Activated CD8-positive, alpha-beta T cell treated with anti-CD3 and anti-CD28 coated beads for 36 hours (primary cell): Measurements from ENCODE around the gene TBL3. TPM values are rescaled to one million over a fixed set of nuclear protein-coding genes. Genes with fewer than 3 reads are reported as not detected.

Experiments used
- ATAC-seq: fragments of 200-7000 bp; cut with Tn5 transposase; one replicate; pipeline ENCODE4 v1.10.0; 2021; ENCODE audit warnings: mild to moderate bottlenecking, moderate library complexity
- CTCF ChIA-PET: fragments of 350-600 bp; sonication (Branson Sonifier 250); formaldehyde crosslinking; loops from one replicate; lab custom pipeline; 2021; ENCODE audit warnings: antibody characterized with exemption; lab: Charles Lee
- POLR2A ChIA-PET: fragments of 350-600 bp; sonication (Branson Sonifier 250); formaldehyde crosslinking; loops from one replicate; lab custom pipeline; 2021; ENCODE audit warnings: antibody characterized with exemption; lab: Charles Lee
- DNase-seq: peaks from one replicate; pipeline ENCODE4 v3.0.0-alpha.2; 2020
- H3K27ac Mint-ChIP-seq: one replicate; pipeline ENCODE4 v1.8.0; 2021; ENCODE audit warnings: mild to moderate bottlenecking, mixed read lengths
- H3K27me3 Mint-ChIP-seq: one replicate; pipeline ENCODE4 v1.8.0; 2021; ENCODE audit warnings: mixed read lengths
- H3K36me3 Mint-ChIP-seq: one replicate; pipeline ENCODE4 v1.8.0; 2021; ENCODE audit warnings: low read depth, mixed read lengths
- H3K4me1 Mint-ChIP-seq: one replicate; pipeline ENCODE4 v1.8.0; 2021; ENCODE audit warnings: low read depth, mixed read lengths
- H3K4me3 Mint-ChIP-seq: one replicate; pipeline ENCODE4 v1.8.0; 2021; ENCODE audit warnings: mild to moderate bottlenecking, moderate library complexity, mixed read lengths
- H3K9me3 Mint-ChIP-seq: one replicate; pipeline ENCODE4 v1.8.0; 2021; ENCODE audit warnings: mixed read lengths
- intact Hi-C: fragments of 100-400 bp; cut with micrococcal nuclease; formaldehyde crosslinking; loops from one replicate; pipeline ENCODE4 v1.10.0; 2022
- total RNA-seq, 2 experiments: library from RNA; stranded (reverse); gene quantifications; one replicate each; pipeline ENCODE4 v1.2.3, GENCODE V29; 2021
- TF ChIP-seq, protein P1 (sequence below): fragments of 200-600 bp; IDR thresholded peaks from one replicate; pipeline ENCODE4 v1.8.0; 2022; ENCODE audit warnings: antibody characterized with exemption, mild to moderate bottlenecking

Gene TBL3
- total RNA-seq, 2 experiments from 2014 or later: 54.4 to 56.0 TPM

- no peak overlapping the region for H3K27ac Mint-ChIP-seq
- H3K4me3 Mint-ChIP-seq: peak overlapping the region; percentile 69
- H3K4me1 Mint-ChIP-seq: peaks cover 16% of the 10 kb centered on the region
- no peaks in the 10 kb centered on the region for H3K9me3 Mint-ChIP-seq
- peaks cover 18% of the 10 kb centered on the region for H3K27me3 Mint-ChIP-seq
- TF ChIP-seq, protein P1, sequence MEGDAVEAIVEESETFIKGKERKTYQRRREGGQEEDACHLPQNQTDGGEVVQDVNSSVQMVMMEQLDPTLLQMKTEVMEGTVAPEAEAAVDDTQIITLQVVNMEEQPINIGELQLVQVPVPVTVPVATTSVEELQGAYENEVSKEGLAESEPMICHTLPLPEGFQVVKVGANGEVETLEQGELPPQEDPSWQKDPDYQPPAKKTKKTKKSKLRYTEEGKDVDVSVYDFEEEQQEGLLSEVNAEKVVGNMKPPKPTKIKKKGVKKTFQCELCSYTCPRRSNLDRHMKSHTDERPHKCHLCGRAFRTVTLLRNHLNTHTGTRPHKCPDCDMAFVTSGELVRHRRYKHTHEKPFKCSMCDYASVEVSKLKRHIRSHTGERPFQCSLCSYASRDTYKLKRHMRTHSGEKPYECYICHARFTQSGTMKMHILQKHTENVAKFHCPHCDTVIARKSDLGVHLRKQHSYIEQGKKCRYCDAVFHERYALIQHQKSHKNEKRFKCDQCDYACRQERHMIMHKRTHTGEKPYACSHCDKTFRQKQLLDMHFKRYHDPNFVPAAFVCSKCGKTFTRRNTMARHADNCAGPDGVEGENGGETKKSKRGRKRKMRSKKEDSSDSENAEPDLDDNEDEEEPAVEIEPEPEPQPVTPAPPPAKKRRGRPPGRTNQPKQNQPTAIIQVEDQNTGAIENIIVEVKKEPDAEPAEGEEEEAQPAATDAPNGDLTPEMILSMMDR: no peak
- peaks cover 4% of the 10 kb centered on the region for H3K36me3 Mint-ChIP-seq
- ATAC-seq: no peak
- ChIA-PET POLR2A (interaction anchor here (0.6 to 3.1 kb wide), 8 partner anchors 8 to 135 kb away, joined by 3 to 20 read pairs (median 5); partner anchors contain the start of genes RPS2 and TRAF7), CTCF (interaction anchor here (1.0 to 3.4 kb wide), 3 partner anchors 17 to 121 kb away, joined by 3 to 13 read pairs (median 5); no protein-coding TSS in a partner anchor)
- intact Hi-C loops: no loop called here
- peak; percentile 57 for DNase-seq
These were observed 48.3 kb downstream of the TBL3 start for GRCh38 chr16:2019921-2020831.

GRCh38 chr16:2022723-2023091 is 50.9 kb downstream of the TBL3 start:
- CTCF ChIA-PET: interaction anchor here (0.6 to 3.8 kb wide), 18 partner anchors 9 to 236 kb away, joined by 3 to 46 read pairs (median 4); partner anchors contain the start of genes NTHL1, PKD1, TRAF7 and TSC2
- peaks cover 25% of the 10 kb centered on the region for H3K27me3 Mint-ChIP-seq
- POLR2A ChIA-PET: interaction anchor here (0.7 to 2.4 kb wide), 8 partner anchors 18 to 132 kb away, joined by 3 to 12 read pairs (median 3); partner anchors contain the start of genes NTHL1, RPS2, TRAF7 and TSC2
- H3K27ac Mint-ChIP-seq: no peak overlapping the region
- peaks cover 23% of the 10 kb centered on the region for H3K4me1 Mint-ChIP-seq
- DNase-seq (no peak), ATAC-seq (peak; percentile 26)
- no peaks in the 10 kb centered on the region for H3K9me3 Mint-ChIP-seq
- intact Hi-C loops: loop anchor here (2.0 kb wide), 1 partner anchor 118 kb away; no protein-coding TSS in a partner anchor
- TF ChIP-seq, protein P1: no peak
- H3K4me3 Mint-ChIP-seq: peak overlapping the region; percentile 49
- H3K36me3 Mint-ChIP-seq: peaks cover 4% of the 10 kb centered on the region

DNA sequence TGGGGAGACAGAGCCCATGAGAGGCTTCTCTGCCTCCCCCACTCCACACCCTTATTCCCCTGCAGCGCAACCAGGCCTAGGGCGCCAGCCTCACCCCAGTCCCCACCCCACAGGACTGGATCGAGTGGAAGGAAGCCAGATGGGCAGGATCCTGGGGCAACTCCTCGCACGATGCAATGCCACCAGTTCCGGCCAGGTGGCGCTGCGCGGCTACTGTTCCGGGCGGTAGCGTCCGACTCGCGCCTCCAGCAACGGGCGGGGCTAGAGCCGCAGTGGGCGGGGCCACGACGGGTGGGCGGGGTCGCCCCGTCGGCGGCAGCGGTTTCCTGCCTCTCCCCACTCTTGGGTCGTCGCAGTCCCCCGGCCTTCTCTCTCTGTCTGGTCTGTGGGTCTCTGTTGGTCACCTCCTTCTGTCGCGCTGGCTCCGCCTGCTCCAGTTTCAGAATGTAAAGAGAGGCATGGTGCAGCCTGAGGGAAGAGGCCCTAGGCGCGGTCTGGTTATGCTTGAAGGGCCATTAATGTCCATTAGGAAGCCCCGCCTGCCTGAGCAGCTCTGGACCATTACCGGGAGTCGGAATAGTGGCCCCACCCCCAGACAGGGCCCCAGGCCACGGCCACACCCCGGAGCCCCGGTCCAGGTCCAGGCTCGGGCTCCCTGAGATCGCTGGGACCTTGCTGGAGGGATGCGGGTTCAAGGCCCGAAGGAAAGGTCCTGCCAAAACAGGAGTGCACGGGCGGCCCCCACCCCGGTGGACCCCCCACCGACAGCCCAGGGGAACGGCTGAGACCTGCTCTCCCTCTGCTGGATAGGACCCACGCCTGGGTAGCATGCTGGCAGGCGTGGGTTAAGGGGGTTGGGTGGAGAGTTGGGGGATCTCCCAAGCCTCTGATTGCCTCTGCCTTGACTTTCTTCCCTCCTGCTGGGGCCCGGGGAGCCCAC is 51.5 kb downstream of the TBL3 start:
- H3K4me3 Mint-ChIP-seq: peak overlapping the region; percentile 49
- no peak overlapping the region for H3K27ac Mint-ChIP-seq
- DNase-seq: peak; percentile 95
- ATAC-seq: peak; percentile 89
- peaks cover 4% of the 10 kb centered on the region for H3K36me3 Mint-ChIP-seq
- H3K27me3 Mint-ChIP-seq: peaks cover 29% of the 10 kb centered on the region
- CTCF ChIA-PET: interaction anchor here (0.7 to 3.8 kb wide), 12 partner anchors 10 to 236 kb away, joined by 3 to 46 read pairs (median 7); partner anchors contain the start of genes NTHL1, PKD1 and TSC2
- TF ChIP-seq, protein P1: peak; percentile 97
- POLR2A ChIA-PET: interaction anchor here (0.7 to 2.4 kb wide), 9 partner anchors 14 to 131 kb away, joined by 3 to 12 read pairs (median 3); partner anchors contain the start of genes NTHL1, RPS2, TRAF7 and TSC2
- peaks cover 24% of the 10 kb centered on the region for H3K4me1 Mint-ChIP-seq
- intact Hi-C loops: loop anchor here (2.0 kb wide), 1 partner anchor 117 kb away; no protein-coding TSS in a partner anchor
- H3K9me3 Mint-ChIP-seq: no peaks in the 10 kb centered on the region

GRCh38 chr16:2024032-2024420 is 52.2 kb downstream of the TBL3 start:
- Mint-ChIP-seq H3K9me3 (no peaks in the 10 kb centered on the region), H3K4me3 (no peak overlapping the region), H3K27ac (no peak overlapping the region), H3K36me3 (peaks cover 4% of the 10 kb centered on the region), H3K4me1 (peaks cover 24% of the 10 kb centered on the region), H3K27me3 (peaks cover 26% of the 10 kb centered on the region)
- ChIA-PET POLR2A (interaction anchor here (1.0 to 2.4 kb wide), 3 partner anchors 15 to 129 kb away, joined by 3 to 12 read pairs (median 4); no protein-coding TSS in a partner anchor), CTCF (interaction anchor here (1.5 to 3.8 kb wide), 2 partner anchors 116 to 131 kb away, joined by 3 to 46 read pairs; partner anchors contain the start of gene TRAF7)
- ATAC-seq: no peak
- TF ChIP-seq, protein P1: no peak
- intact Hi-C loops: no loop called here
- DNase-seq: no peak
